GM12878 (cell line): ENCODE measurements around the gene TRPC1. TPM values are rescaled to one million over a fixed set of nuclear protein-coding genes. Genes with fewer than 3 reads are reported as not detected.

ENCODE experiments used
- ATAC-seq: fragments of 200-7000 bp; cut with Tn5 transposase; 3 replicates; pipeline ENCODE4 v1.9.1; 2020; ENCODE audit warnings: mild to moderate bottlenecking, moderate library complexity
- BruUV-seq: library from RNA; stranded (reverse); fragments of 400-500 nt; replicated peaks from 2 replicates; lab custom pipeline; 2021; lab: Mats Ljungman, UMichigan
- CTCF ChIA-PET: fragments of 300-600 bp; sonication (Branson Sonifier 250); formaldehyde crosslinking; extraction: SDS; loops from one replicate; lab custom pipeline; 2021; ENCODE audit warnings: inconsistent platforms; lab: Yijun Ruan, JAX
- POLR2A ChIA-PET: fragments of 350-600 bp; formaldehyde crosslinking; extraction: SDS; loops from one replicate; lab custom pipeline; 2021; ENCODE audit warnings: inconsistent platforms; lab: Charles Lee
- RAD21 ChIA-PET: fragments of 300-600 bp; sonication (Branson Sonifier 250); formaldehyde crosslinking; loops from one replicate; lab custom pipeline; 2023; ENCODE audit warnings: antibody characterized with exemption; ENCODE audit not compliant: unreplicated experiment; lab: Charles Lee
- SMC1A ChIA-PET: fragments of 300-600 bp; sonication (Branson Sonifier 250); formaldehyde crosslinking; loops from one replicate; lab custom pipeline; 2023; ENCODE audit not compliant: unreplicated experiment, uncharacterized antibody; lab: Charles Lee
- DNase-seq: peaks from one replicate; pipeline ENCODE4 v3.0.0-alpha.2; 2011; ENCODE audit warnings: low read depth, low spot score
- FAIRE-seq: peaks from 3 replicates; lab custom pipeline; 2011; peaks lifted over from hg19 to GRCh38; lab: Jason Lieb, UNC
- H2AFZ ChIP-seq: 2 replicates; pipeline ENCODE4 v1.6.0; 2011; ENCODE audit warnings: low read depth, low read length, control low read depth; ENCODE audit not compliant: control insufficient read depth
- H3K27ac ChIP-seq: 2 replicates; pipeline ENCODE4 v1.5.1; 2011; ENCODE audit warnings: control low read depth; ENCODE audit not compliant: control insufficient read depth, insufficient read depth
- H3K27me3 ChIP-seq, 2 experiments: replicated peaks in 1 of 2; 2 replicates each; pipeline versions ENCODE4 v1.6.0 to v1.6.1; 2011; ENCODE audit warnings: low read length in 1 of 2; ENCODE audit not compliant: control insufficient read depth in 2 of 2, insufficient read depth in 2 of 2
- H3K36me3 ChIP-seq, 2 experiments: 2 replicates each; pipeline ENCODE4 v1.5.1; 2011; ENCODE audit warnings: low read length in 1 of 2; ENCODE audit not compliant: control insufficient read depth in 2 of 2, insufficient read depth in 2 of 2
- H3K4me1 ChIP-seq: 2 replicates; pipeline ENCODE4 v1.6.1; 2011; ENCODE audit warnings: mild to moderate bottlenecking, low read length, moderate library complexity, mixed read lengths; ENCODE audit not compliant: control insufficient read depth, insufficient read depth
- H3K4me2 ChIP-seq: 2 replicates; pipeline ENCODE4 v1.6.0; 2011; ENCODE audit warnings: control low read depth; ENCODE audit not compliant: control insufficient read depth, insufficient read depth
- H3K4me3 ChIP-seq: fragments of 200-600 bp; sonication (generic); 2 replicates; pipeline ENCODE4 v1.5.1; 2016
- H3K79me2 ChIP-seq: 2 replicates; pipeline ENCODE4 v1.6.0; 2011; ENCODE audit warnings: low read length; ENCODE audit not compliant: control insufficient read depth, insufficient read depth
- H3K9ac ChIP-seq: 2 replicates; pipeline ENCODE4 v1.8.0; 2011; ENCODE audit warnings: low read length, control low read depth, mixed read lengths; ENCODE audit not compliant: control insufficient read depth, insufficient read depth
- H3K9me3 ChIP-seq: replicated peaks from 3 replicates; pipeline ENCODE4 v1.5.1; 2011; ENCODE audit warnings: mild to moderate bottlenecking, low read length; ENCODE audit not compliant: control insufficient read depth, insufficient read depth
- H4K20me1 ChIP-seq: 2 replicates; pipeline ENCODE4 v1.6.0; 2011; ENCODE audit not compliant: control insufficient read depth, insufficient read depth
- CBX3 ChIP-seq: fragments of 200-600 bp; sonication (generic); IDR thresholded peaks from 2 replicates; pipeline ENCODE4 v1.6.1; 2016; ENCODE audit warnings: low read depth, borderline replicate concordance
- CUX1 ChIP-seq: IDR thresholded peaks from 2 replicates; pipeline ENCODE4 v1.6.1; 2012; ENCODE audit warnings: improper control_type of control experiment, low read depth, low read length; ENCODE audit not compliant: insufficient replicate concordance
- IKZF2 ChIP-seq, 2 experiments: fragments of 450-650 bp; IDR thresholded peaks; 2 replicates each; pipeline ENCODE4 v1.6.1; 2017; ENCODE audit warnings: mild to moderate bottlenecking in 2 of 2, moderate library complexity in 2 of 2
- NR2F1 ChIP-seq: fragments of 450-650 bp; conservative IDR thresholded peaks from 2 replicates; pipeline ENCODE4 v1.6.1; 2017; ENCODE audit warnings: mild to moderate bottlenecking
- SMAD1 ChIP-seq: fragments of 450-650 bp; IDR thresholded peaks from 2 replicates; pipeline ENCODE4 v1.6.1; 2018; ENCODE audit warnings: mild to moderate bottlenecking, low read depth; ENCODE audit not compliant: partially characterized antibody
- YY1 ChIP-seq: IDR thresholded peaks from 2 replicates; pipeline ENCODE4 v1.6.1; 2011; ENCODE audit warnings: low read depth, mild to moderate bottlenecking, low read length
- WGBS: methylation state at CpG from one replicate; pipeline ENCODE4 v1.1.6; 2016; ENCODE audit warnings: low lambda C conversion rate; ENCODE audit not compliant: insufficient replicate concordance, insufficient coverage; ENCODE audit errors: missing lambda C conversion rate; 5-methylcytosine and 5-hydroxymethylcytosine counted together
- in situ Hi-C: fragments of 300-500 bp; cut with MboI; formaldehyde crosslinking; loops from 9 replicates; pipeline ENCODE4 v1.14.3; 2018; ENCODE audit warnings: mixed read lengths
- intact Hi-C: fragments of 100-400 bp; cut with micrococcal nuclease; formaldehyde crosslinking; loops from one replicate; pipeline ENCODE4 v1.14.2; 2022; ENCODE audit not compliant: unreplicated experiment
- polyA plus RNA-seq, 11 experiments: library from polyadenylated mRNA; depleted of rRNA in 4 of 11; unstranded in 6 of 11; stranded (reverse) in 5 of 11; fragments of >200 nt; fragmentation: Nextera tagmentation in 4 of 11; fragmentation: Illumina TruSeq in 1 of 11; extraction: Ambion mirVana in 4 of 11; extraction: Trizol in 1 of 11; gene quantifications; 1 replicate in 1 of 11; 2 replicates in 10 of 11; pipeline versions ENCODE4 v1.2.1 to v1.2.3, GENCODE V29; 2011 to 2016; ENCODE audit warnings: inconsistent platforms in 2 of 11, missing spikeins in 2 of 11, low read depth in 1 of 11
- total RNA-seq, 4 experiments: library from RNA; depleted of rRNA in 3 of 4; stranded (reverse); fragments of >200 nt in 3 of 4; fragmentation: Illumina TruSeq in 1 of 4; extraction: Trizol in 1 of 4; gene quantifications; 2 replicates each; pipeline versions ENCODE4 v1.2.1 to v1.2.3, GENCODE V29; 2013 to 2021
- TF ChIP-seq, protein P1 (sequence below): IDR thresholded peaks from 2 replicates; pipeline ENCODE4 v1.6.1; 2011; ENCODE audit warnings: mild to moderate bottlenecking, low read depth, low read length, moderate library complexity; ENCODE audit not compliant: insufficient replicate concordance

The TRPC1 gene
- total and polyA plus RNA-seq, 10 of the 15 experiments (the other 5 are each of a cell fraction or from before 2014, with no cell fraction given): 0.05 to 2.9 (median 0.17) TPM

GRCh38 chr3:142680710-142681109 lies 43.1 kb upstream of the TRPC1 start:
- POLR2A ChIA-PET: no interaction called here
- H3K27me3 ChIP-seq: no peaks in the 10 kb centered on the region

More at GRCh38 chr3:142680710-142681109, 43.1 kb upstream of the TRPC1 start:
- no peak overlapping the region for H3K9ac ChIP-seq
- ChIA-PET RAD21 (no interaction called here), SMC1A (interaction anchor here (1.1 kb wide), 1 partner anchor 98 kb away, joined by 5 read pairs; no protein-coding TSS in a partner anchor), CTCF (interaction anchor here (0.7 kb wide), 1 partner anchor 912 kb away, joined by 3 read pairs; no protein-coding TSS in a partner anchor)
- in situ Hi-C loops: no loop called here
- H4K20me1 ChIP-seq: no peaks in the 10 kb centered on the region
- H3K36me3 ChIP-seq: no peaks in the 10 kb centered on the region
- ATAC-seq (no peak), DNase-seq (no peak), FAIRE-seq (no peak)
- no peak overlapping the region for H3K27ac ChIP-seq
- BruUV-seq: no TSS peak
- no peak overlapping the region for H3K4me3 ChIP-seq
- no peaks in the 10 kb centered on the region for H3K4me1 ChIP-seq
- intact Hi-C loops: loop anchor here (5.0 kb wide), 1 partner anchor 93 kb away; no protein-coding TSS in a partner anchor
- TF ChIP-seq CUX1 (no peak), SMAD1 (no peak), CBX3 (no peak), NR2F1 (no peak), YY1 (no peak), IKZF2 (IDR thresholded peaks at IDR 0.05) (no peak)
- TF ChIP-seq, protein P1, sequence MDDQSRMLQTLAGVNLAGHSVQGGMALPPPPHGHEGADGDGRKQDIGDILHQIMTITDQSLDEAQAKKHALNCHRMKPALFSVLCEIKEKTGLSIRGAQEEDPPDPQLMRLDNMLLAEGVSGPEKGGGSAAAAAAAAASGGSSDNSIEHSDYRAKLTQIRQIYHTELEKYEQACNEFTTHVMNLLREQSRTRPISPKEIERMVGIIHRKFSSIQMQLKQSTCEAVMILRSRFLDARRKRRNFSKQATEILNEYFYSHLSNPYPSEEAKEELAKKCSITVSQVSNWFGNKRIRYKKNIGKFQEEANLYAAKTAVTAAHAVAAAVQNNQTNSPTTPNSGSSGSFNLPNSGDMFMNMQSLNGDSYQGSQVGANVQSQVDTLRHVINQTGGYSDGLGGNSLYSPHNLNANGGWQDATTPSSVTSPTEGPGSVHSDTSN: no peak
- H3K4me2 ChIP-seq: no peak overlapping the region
- no peak overlapping the region for H2AFZ ChIP-seq
- 73% methylated on average over 2 of the region's 2 CpGs for WGBS
- H3K79me2 ChIP-seq: no peaks in the 10 kb centered on the region
- no peaks in the 10 kb centered on the region for H3K9me3 ChIP-seq
